Hepatocyte (in vitro differentiated cells): Measurements from ENCODE around the gene ZNF416. TPM values are rescaled to one million over a fixed set of nuclear protein-coding genes. Genes with fewer than 3 reads are reported as not detected.

ENCODE experiments used
- DNase-seq: peaks from one replicate; pipeline ENCODE4 v3.0.0-alpha.2; 2016; ENCODE audit warnings: low spot score
- H2AFZ ChIP-seq: fragments of 200-600 bp; sonication (generic); 2 replicates; pipeline ENCODE4 v1.6.0; 2016; ENCODE audit warnings: antibody characterized with exemption, mild to moderate bottlenecking
- H3K27ac ChIP-seq: fragments of 200-600 bp; sonication (generic); 2 replicates; pipeline ENCODE4 v1.5.1; 2016; ENCODE audit warnings: mild to moderate bottlenecking
- H3K27me3 ChIP-seq: fragments of 200-600 bp; sonication (generic); 2 replicates; pipeline ENCODE4 v1.6.1; 2016
- H3K36me3 ChIP-seq: fragments of 200-600 bp; sonication (generic); replicated peaks from 2 replicates; pipeline ENCODE4 v1.5.1; 2016; ENCODE audit warnings: low read depth; ENCODE audit not compliant: insufficient read depth
- H3K4me1 ChIP-seq: fragments of 200-600 bp; sonication (generic); 2 replicates; pipeline ENCODE4 v1.5.1; 2016; ENCODE audit warnings: mild to moderate bottlenecking, moderate library complexity; ENCODE audit not compliant: insufficient read depth
- H3K4me2 ChIP-seq: fragments of 200-600 bp; sonication (generic); 2 replicates; pipeline ENCODE4 v1.6.0; 2016
- H3K4me3 ChIP-seq: fragments of 200-600 bp; sonication (generic); 2 replicates; pipeline ENCODE4 v1.5.1; 2016; ENCODE audit warnings: mild to moderate bottlenecking
- H3K79me2 ChIP-seq: fragments of 200-600 bp; sonication (generic); 2 replicates; pipeline ENCODE4 v1.6.0; 2017; ENCODE audit warnings: mild to moderate bottlenecking
- H3K9me2 ChIP-seq: fragments of 200-600 bp; sonication (generic); replicated peaks from 2 replicates; pipeline ENCODE4 v1.6.0; 2017; ENCODE audit warnings: mild to moderate bottlenecking; ENCODE audit not compliant: insufficient read depth
- H3K9me3 ChIP-seq: fragments of 200-600 bp; sonication (generic); 2 replicates; pipeline ENCODE4 v1.5.1; 2016; ENCODE audit warnings: low read depth, mild to moderate bottlenecking
- H4K20me1 ChIP-seq: fragments of 200-600 bp; sonication (generic); 2 replicates; pipeline ENCODE4 v1.6.0; 2016; ENCODE audit warnings: mild to moderate bottlenecking; ENCODE audit not compliant: insufficient read depth, poor library complexity, severe bottlenecking
- EZH2 ChIP-seq: fragments of 200-600 bp; sonication (generic); IDR thresholded peaks from 2 replicates; pipeline ENCODE4 v1.6.1; 2016; ENCODE audit warnings: antibody characterized with exemption, mild to moderate bottlenecking, borderline replicate concordance
- EZH2phosphoT487 ChIP-seq: fragments of 200-600 bp; sonication (generic); IDR thresholded peaks from one replicate; pipeline ENCODE4 v1.6.1; 2018; ENCODE audit warnings: antibody characterized with exemption, mild to moderate bottlenecking, low read depth, moderate library complexity; ENCODE audit not compliant: unreplicated experiment, severe bottlenecking
- WGBS: methylation state at CpG from one replicate; pipeline ENCODE4 v1.1.6; 2016; ENCODE audit warnings: low lambda C conversion rate; ENCODE audit errors: missing lambda C conversion rate; 5-methylcytosine and 5-hydroxymethylcytosine counted together
- polyA plus RNA-seq: library from polyadenylated mRNA; unstranded; fragments of >200 nt; fragmentation: Nextera tagmentation; extraction: Ambion mirVana; gene quantifications from 2 replicates; pipeline ENCODE4 v1.2.1, GENCODE V29; 2016
- total RNA-seq: library from RNA; depleted of rRNA; stranded (reverse); fragments of >200 nt; gene quantifications from 2 replicates; pipeline ENCODE4 v1.2.3, GENCODE V29; 2014
- TF ChIP-seq, protein P1 (sequence below): fragments of 200-600 bp; sonication (generic); IDR thresholded peaks from 2 replicates; pipeline ENCODE4 v1.5.1; 2016; ENCODE audit warnings: antibody characterized with exemption, mild to moderate bottlenecking; ENCODE audit not compliant: poor library complexity

Gene ZNF416
- total and polyA plus RNA-seq, 2 experiments from 2014 or later, result 1.9 to 4.7 TPM

DNA sequence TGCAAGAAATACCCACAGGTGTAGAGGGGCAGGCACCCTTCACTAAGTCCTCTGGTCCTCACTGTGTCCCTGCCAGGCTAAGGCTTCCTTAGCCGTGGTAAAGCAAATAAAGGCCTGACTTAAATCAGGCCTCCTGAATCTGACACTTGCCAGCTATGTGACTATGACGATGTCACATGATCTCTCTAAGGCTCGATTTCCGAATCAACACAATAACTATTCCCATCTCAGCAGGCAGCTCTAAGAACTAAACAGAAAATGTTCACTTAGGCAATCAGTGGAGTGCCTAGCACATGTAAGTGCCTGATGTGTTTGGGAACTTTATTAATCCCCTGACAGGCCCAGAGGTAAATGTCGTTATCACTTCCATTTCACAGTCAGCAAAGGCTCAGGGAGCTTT, 21.1 kb downstream of the ZNF416 start:
- H3K4me3 ChIP-seq, result no peak overlapping the region
- H3K4me1 ChIP-seq, result peaks cover 12% of the 10 kb centered on the region
- H3K9me2 ChIP-seq, result no peaks in the 10 kb centered on the region
- no peak for DNase-seq
- H2AFZ ChIP-seq, result no peak overlapping the region
- 68% methylated on average over 5 of the region's 5 CpGs for WGBS
- peaks cover 2% of the 10 kb centered on the region for H4K20me1 ChIP-seq
- no peaks in the 10 kb centered on the region for H3K27me3 ChIP-seq
- peaks cover 13% of the 10 kb centered on the region for H3K9me3 ChIP-seq
- peak overlapping the region; percentile 97 for H3K4me2 ChIP-seq
- peaks cover 30% of the 10 kb centered on the region for H3K79me2 ChIP-seq
- peaks cover 7% of the 10 kb centered on the region for H3K36me3 ChIP-seq
- peak overlapping the region; percentile 69 for H3K27ac ChIP-seq
- TF ChIP-seq EZH2phosphoT487, result no peak
- TF ChIP-seq, protein P1, sequence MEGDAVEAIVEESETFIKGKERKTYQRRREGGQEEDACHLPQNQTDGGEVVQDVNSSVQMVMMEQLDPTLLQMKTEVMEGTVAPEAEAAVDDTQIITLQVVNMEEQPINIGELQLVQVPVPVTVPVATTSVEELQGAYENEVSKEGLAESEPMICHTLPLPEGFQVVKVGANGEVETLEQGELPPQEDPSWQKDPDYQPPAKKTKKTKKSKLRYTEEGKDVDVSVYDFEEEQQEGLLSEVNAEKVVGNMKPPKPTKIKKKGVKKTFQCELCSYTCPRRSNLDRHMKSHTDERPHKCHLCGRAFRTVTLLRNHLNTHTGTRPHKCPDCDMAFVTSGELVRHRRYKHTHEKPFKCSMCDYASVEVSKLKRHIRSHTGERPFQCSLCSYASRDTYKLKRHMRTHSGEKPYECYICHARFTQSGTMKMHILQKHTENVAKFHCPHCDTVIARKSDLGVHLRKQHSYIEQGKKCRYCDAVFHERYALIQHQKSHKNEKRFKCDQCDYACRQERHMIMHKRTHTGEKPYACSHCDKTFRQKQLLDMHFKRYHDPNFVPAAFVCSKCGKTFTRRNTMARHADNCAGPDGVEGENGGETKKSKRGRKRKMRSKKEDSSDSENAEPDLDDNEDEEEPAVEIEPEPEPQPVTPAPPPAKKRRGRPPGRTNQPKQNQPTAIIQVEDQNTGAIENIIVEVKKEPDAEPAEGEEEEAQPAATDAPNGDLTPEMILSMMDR, result no peak
- TF ChIP-seq EZH2, result no peak

GRCh38 chr19:57552432-57552831, 26.3 kb downstream of the ZNF416 start:
- H3K9me3 ChIP-seq, result peaks cover 28% of the 10 kb centered on the region
- no peak for DNase-seq
- 100% methylated on average over 2 of the region's 2 CpGs for WGBS
- H3K27me3 ChIP-seq, result no peaks in the 10 kb centered on the region
- TF ChIP-seq, protein P1, result no peak
- TF ChIP-seq EZH2 (no peak), EZH2phosphoT487 (no peak)
- no peaks in the 10 kb centered on the region for H3K4me1 ChIP-seq
- no peak overlapping the region for H3K4me3 ChIP-seq
- no peaks in the 10 kb centered on the region for H3K9me2 ChIP-seq
- H4K20me1 ChIP-seq, result no peaks in the 10 kb centered on the region
- H3K36me3 ChIP-seq, result peaks cover 20% of the 10 kb centered on the region
- H3K27ac ChIP-seq, result no peak overlapping the region
- H3K79me2 ChIP-seq, result peaks cover 9% of the 10 kb centered on the region
- H2AFZ ChIP-seq, result no peak overlapping the region
- no peak overlapping the region for H3K4me2 ChIP-seq

DNA sequence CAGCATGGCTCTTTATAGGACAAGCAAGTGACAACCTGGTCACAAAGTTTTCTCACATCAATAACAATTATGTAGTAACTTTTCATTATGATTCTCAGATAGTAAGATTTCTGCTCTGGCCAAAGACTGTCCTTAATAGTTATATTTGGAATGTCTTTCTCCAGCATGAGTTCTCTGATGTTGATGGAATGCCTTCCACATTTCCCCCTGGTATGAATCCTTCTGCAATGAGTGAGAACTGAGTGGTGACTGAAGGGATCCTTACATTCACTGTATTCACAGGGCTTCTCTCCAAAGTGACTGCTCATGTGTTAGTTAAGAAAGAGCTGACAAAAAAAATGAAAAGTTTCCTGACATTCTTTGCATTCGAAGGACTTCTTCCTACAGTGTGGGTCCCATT, 32.2 kb downstream of the ZNF416 start:
- WGBS, result 100% methylated on average over 1 of the region's 1 CpG

More for the DNA sequence above, 32.2 kb downstream of the ZNF416 start:
- Histone ChIP-seq H3K9me3 (peaks cover 68% of the 10 kb centered on the region), H3K9me2 (no peaks in the 10 kb centered on the region), H3K27ac (no peak overlapping the region), H2AFZ (no peak overlapping the region), H3K27me3 (no peaks in the 10 kb centered on the region), H3K79me2 (no peaks in the 10 kb centered on the region), H4K20me1 (no peaks in the 10 kb centered on the region), H3K4me2 (no peak overlapping the region), H3K36me3 (peaks cover 21% of the 10 kb centered on the region), H3K4me3 (no peak overlapping the region), H3K4me1 (no peaks in the 10 kb centered on the region)
- DNase-seq, result no peak
- TF ChIP-seq EZH2phosphoT487, result no peak
- TF ChIP-seq, protein P1, result no peak
- TF ChIP-seq EZH2, result no peak
